Stimulated activated CD4-positive, alpha-beta T cell treated with anti-CD3 and anti-CD28 coated beads, Interleukin-4, amount 100 ng/mL, for 1 hour (primary cell): ENCODE results near the gene ACTR2.
"Not testable (repeated sequence)": the region's sequence is repeated elsewhere in the genome, so short reads cannot be mapped to it uniquely, and the experiment has no call there.

ENCODE experiments used
- DNase-seq: peaks from one replicate; pipeline ENCODE4 v3.0.0-alpha.2; 2020

ACTR2 gene

GRCh38 chr2:65231121-65231520 is 3.5 kb downstream of the ACTR2 start:
- DNase-seq: no peak

- DNase-seq: no peak
Observed at GRCh38 chr2:65231892-65232477, 4.4 kb downstream of the ACTR2 start.

- no peak for DNase-seq
Observed at GRCh38 chr2:65232636-65233035, 5.0 kb downstream of the ACTR2 start.

GRCh38 chr2:65240657-65241056 is 13.0 kb downstream of the ACTR2 start:
- no peak for DNase-seq

- DNase-seq: not testable (repeated sequence)
Observed at GRCh38 chr2:65244452-65244851, 16.8 kb downstream of the ACTR2 start.

GRCh38 chr2:65252640-65253039 is 25.0 kb downstream of the ACTR2 start:
- no peak for DNase-seq

GRCh38 chr2:65255356-65255755 is 27.7 kb downstream of the ACTR2 start:
- no peak for DNase-seq

GRCh38 chr2:65256054-65256453 is 28.4 kb downstream of the ACTR2 start:
- DNase-seq: no peak

GRCh38 chr2:65257866-65258265 is 30.2 kb downstream of the ACTR2 start:
- DNase-seq: not testable (repeated sequence)

- DNase-seq: no peak
Observed at GRCh38 chr2:65261676-65262075, 34.0 kb downstream of the ACTR2 start.

- DNase-seq: no peak
Observed at GRCh38 chr2:65263262-65263661, 35.6 kb downstream of the ACTR2 start.

- no peak for DNase-seq
Observed at GRCh38 chr2:65263986-65264385, 36.4 kb downstream of the ACTR2 start.

- DNase-seq: no peak
Observed at GRCh38 chr2:65264821-65265670, 37.4 kb downstream of the ACTR2 start.

- DNase-seq: no peak
Observed at GRCh38 chr2:65265671-65266045, 38.0 kb downstream of the ACTR2 start.

GRCh38 chr2:65267008-65267407 is 39.4 kb downstream of the ACTR2 start:
- no peak for DNase-seq

GRCh38 chr2:65268957-65269356 is 41.3 kb downstream of the ACTR2 start:
- DNase-seq: no peak

- DNase-seq: no peak
Observed at GRCh38 chr2:65273344-65273743, 45.7 kb downstream of the ACTR2 start.

- no peak for DNase-seq
Observed at GRCh38 chr2:65275141-65275915, 47.7 kb downstream of the ACTR2 start.

- no peak for DNase-seq
Observed at GRCh38 chr2:65276609-65277008, 49.0 kb downstream of the ACTR2 start.

- no peak for DNase-seq
Observed at GRCh38 chr2:65277118-65277517, 49.5 kb downstream of the ACTR2 start.

- DNase-seq: no peak
Observed at GRCh38 chr2:65277791-65278483, 50.3 kb downstream of the ACTR2 start.

- DNase-seq: no peak
Observed at GRCh38 chr2:65278531-65278981, 50.9 kb downstream of the ACTR2 start.

GRCh38 chr2:65279756-65280155 is 52.1 kb downstream of the ACTR2 start:
- DNase-seq: no peak
